ENCODE data around the gene TPST2.
A peak's percentile ranks its signal among the peaks of the same experiment; 100 is the strongest.

The TPST2 gene

DNA sequence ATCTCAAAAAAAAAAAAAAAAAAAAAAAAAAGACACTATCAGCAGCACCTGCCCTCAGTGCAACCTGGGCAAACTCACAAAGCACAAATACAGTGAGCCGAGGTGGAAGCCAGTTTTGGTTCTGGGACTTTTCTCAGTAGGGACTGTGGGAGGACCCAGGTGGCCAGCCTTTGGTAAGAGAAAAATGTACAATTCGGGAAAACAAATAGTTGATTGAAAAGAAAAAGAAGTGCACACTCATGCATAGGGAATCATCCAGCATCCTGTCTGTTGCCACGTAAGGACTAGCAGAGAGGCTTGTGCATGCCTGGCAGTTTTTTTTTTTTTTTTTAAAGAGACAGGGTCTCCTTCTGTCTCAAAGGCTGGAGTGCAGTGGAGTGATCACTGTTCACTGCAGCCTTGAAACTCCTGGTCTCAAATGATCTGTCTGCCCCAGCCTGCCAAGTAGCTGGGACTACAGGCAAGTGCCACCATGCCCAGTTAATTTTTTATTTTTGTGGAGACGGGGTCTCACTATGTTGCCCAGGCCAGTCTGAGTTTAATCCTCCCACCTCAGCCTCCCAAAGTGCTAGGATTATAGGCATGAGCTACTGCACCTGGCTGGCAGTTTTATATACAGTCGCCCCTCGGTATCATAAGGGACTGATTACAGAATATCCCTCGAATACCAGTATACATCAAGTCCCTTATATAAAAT is 36.7 kb downstream of the TPST2 start:
- DNase-seq (ENCODE audit: low spot score): peak; percentile 79

- DNase-seq (ENCODE audit: low spot score): no peak
These were observed 37.5 kb downstream of the TPST2 start for GRCh38 chr22:26552466-26552865.

- DNase-seq (ENCODE audit: low spot score): no peak
These were observed 38.4 kb downstream of the TPST2 start for GRCh38 chr22:26551568-26551967.

GRCh38 chr22:26550498-26551033 is 39.4 kb downstream of the TPST2 start:
- no peak for DNase-seq (ENCODE audit: low spot score)

GRCh38 chr22:26549902-26550497 is 39.9 kb downstream of the TPST2 start:
- DNase-seq (ENCODE audit: low spot score): no peak

DNA sequence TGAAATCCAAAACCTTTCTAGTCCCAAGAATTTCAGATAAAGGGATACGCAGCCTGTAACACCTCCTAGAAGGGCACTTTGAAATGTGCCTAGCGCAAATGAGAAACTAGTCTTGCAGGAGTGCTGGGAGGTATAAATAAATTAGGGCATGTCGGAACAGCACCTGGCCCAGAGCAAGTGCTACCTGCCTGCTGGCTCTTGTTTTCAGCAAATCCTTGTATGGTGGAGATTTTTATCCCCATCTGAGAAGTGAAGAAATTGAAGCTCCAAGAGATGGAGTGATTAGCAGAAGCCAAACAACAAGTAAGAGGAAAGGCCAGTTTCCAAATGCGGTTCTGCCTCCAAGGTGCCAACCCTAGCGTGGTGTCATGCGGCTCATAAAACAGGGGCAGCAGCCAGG is 40.9 kb downstream of the TPST2 start:
- DNase-seq (ENCODE audit: low spot score): no peak

- no peak for DNase-seq (ENCODE audit: low spot score)
These were observed 41.6 kb downstream of the TPST2 start for GRCh38 chr22:26548303-26548702.

DNA sequence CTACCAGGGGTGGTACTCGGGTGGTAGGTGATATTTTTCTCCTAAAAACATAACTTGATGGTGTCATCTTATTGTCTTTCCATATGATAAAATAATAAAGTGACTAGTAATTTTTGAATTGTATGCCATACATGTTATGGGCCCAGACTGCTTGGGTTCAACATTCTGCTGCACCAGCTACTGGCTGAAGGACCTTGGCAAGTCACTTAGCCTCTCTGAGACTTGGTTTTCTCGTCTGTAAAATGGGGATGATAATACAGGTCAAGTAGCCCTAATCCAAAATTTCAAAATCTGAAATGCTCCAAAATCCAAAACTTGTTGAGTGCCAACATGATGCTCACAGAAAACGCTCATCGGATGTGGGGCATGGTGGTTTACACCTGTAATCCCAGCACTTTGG is 42.1 kb downstream of the TPST2 start:
- no peak for DNase-seq (ENCODE audit: low spot score)

DNA sequence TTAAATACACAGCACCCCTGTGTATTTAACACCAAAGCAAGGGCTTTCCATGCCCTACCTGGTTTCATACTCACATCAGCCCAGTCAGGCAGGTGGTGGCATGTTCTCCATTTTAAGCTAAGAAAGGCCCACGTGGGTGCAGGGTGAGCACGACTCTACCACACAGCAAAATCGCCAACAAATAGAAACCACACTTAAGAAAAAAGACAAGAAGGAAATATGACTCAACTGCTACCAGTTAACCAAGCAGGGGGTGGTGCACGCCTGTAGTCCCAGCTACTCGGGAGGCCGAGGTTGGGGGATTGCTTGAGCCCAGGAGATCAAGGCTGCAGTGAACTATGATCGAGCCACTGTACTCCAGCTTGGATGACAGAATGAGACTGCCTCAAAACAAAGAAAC is 42.5 kb downstream of the TPST2 start:
- no peak for DNase-seq (ENCODE audit: low spot score)

GRCh38 chr22:26546282-26546681 is 43.6 kb downstream of the TPST2 start:
- no peak for DNase-seq (ENCODE audit: low spot score)

GRCh38 chr22:26545827-26546226 is 44.1 kb downstream of the TPST2 start:
- no peak for DNase-seq (ENCODE audit: low spot score)

GRCh38 chr22:26545385-26545784 is 44.5 kb downstream of the TPST2 start:
- DNase-seq (ENCODE audit: low spot score): no peak

DNA sequence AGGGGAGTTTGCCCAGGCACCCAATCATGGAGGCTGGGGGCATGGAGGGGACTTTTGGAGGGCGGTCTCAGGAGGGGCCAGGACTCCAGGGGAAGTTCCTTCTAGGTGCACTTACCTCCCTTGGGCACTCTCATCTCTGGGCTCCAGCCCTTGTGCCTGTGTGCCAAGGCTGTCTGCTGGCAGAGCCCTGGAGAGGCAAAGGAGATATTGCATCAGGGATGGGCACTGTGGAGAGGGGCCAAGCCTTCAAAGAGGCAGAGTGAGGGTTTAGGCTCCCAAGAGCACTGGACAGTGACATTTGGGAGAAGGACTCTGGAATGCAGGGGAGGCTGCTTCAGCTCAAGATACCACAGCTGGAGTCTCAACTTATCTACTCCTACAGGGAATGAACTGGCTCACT is 45.4 kb downstream of the TPST2 start:
- no peak for DNase-seq (ENCODE audit: low spot score)

DNA sequence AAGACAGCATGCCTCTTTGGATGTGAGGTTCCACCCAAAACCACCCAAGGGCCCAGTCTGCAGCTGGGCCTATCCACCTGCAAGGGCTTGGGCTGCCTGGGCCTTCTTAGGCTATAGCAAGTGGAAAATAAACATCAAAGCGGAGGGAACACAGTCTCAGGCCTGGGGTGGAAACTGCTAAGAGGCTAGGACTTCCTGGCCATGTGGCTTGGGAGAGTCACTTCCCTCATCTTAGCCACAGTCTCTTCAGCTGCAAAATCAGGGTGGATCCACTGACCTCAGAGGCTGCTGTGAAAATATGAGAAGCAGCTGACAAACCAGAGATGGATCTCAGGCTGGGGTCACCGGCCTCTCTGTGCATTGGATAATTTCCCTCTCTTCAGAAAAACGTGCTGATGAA is 47.1 kb downstream of the TPST2 start:
- no peak for DNase-seq (ENCODE audit: low spot score)

DNA sequence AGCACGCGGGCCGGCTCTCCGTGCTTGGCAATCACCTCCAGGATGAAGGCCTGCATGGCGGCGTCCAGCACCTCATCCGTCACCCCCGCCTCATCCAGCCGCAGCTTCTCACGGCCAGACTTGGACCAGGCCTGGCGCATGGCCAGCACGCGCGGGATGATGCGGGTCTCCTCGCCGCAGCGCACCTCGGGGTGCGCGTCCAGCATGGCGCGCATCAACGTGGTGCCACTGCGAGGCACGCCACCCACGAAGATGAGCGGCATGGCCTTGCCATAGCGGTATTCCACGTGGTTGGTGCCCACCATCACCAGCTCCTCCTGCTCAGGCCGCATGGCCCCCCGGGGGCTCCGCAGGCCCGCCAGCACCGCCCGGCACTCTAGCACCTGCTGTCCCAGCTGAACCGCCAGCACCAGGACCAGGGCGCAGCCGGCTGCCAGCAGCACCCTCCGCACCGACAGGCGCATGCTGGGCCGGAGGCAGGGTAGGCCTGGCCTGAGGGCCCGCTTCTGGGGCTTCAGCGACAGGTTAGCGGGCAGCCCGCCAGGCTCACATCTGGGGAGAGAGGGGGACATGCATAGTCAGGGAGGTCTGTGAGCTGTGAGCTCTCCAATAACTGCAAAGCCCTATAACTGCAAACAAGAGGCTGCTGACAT is 48.6 kb downstream of the TPST2 start:
- DNase-seq (ENCODE audit: low spot score): no peak

DNA sequence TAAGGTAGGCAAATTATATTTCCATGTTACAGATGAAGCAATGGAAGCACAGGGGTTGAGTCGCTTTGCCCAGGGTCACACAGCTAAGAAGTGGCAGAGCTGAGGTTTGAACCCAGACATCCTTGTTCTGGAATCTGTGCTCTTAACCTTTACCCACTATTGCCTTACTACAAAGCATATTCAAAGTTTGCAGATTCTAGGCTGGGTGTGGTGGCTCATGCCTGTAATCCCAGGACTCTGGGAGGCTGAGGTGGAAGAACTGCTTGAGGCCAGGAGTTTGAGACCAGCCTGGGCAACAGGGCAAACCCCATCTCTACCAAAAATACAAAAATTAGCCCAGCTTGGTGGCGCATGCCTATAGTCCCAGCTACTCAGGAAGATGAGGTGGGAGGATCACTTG is 49.8 kb downstream of the TPST2 start:
- DNase-seq (ENCODE audit: low spot score): no peak

- no peak for DNase-seq (ENCODE audit: low spot score)
These were observed 53.2 kb downstream of the TPST2 start for GRCh38 chr22:26536762-26537134.

DNA sequence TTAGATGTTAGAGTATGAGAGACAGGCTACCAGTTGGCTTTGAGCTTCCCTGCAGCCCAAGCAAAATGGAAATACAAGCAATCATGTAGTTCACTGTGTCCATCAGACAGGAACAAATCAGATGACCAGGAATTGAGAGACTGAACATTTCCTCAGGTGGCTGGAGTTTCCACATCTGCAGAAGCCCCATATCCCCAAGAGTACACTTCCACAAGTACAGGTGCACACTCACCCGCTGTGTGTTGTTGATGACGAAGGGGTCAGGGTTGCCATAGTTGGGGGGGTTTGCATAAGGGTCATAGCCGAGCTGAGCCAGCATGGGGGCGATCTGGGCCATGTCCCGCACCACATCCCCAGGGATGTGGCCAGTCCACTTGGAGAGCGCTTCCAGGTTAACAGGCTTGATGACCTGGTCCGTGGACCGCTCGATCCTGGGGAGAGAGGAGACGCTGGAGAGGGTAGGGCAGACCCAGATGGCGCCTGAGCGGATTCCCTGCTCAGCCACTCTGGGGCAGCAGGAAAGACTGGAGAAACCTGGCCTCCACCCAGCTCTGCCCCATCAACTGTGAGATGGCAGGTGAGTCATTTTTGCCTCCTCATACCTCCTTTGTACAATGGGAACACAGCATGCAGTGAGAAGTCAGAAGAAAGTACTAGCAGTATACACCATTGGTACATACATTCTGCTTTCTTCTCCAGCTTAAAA is 53.7 kb downstream of the TPST2 start:
- peak; percentile 39 for DNase-seq (ENCODE audit: low spot score)

- no peak for DNase-seq (ENCODE audit: low spot score)
These were observed 54.4 kb downstream of the TPST2 start for GRCh38 chr22:26535603-26535908.

DNA sequence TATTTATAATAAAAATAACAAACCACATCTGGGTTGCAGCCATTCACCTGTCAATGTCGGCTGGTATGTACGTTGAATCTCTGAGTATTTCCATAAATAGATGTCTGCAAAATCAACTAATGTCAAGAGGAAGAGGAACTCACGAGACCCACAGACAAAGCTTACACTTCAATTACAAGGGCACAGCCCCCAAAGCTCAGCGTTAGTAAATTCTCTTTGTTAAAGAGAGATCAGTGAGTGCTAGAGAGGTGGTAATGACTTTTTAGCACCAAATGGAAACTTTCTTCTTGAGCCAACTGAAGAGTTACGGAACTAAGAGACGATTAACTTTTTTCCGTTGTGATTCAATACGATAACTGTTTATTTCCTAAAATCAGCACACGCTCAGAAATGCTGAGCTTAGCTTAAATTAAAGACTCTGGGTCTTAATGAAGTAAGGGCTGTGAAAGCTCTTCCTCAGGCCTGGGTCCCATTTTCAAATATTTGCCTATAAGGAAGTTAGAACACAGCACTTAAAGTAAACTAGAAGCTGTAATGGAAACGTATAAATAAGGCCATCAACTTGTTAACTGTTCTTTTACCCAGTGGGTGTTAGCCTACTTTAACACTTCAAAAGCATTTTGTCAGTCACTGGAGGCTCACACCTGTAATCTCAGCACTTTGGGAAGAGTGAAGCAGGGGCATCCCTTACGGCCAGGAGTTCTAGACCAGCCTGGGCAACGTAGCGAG is 54.9 kb downstream of the TPST2 start:
- no peak for DNase-seq (ENCODE audit: low spot score)

- no peak for DNase-seq (ENCODE audit: low spot score)
These were observed 55.6 kb downstream of the TPST2 start for GRCh38 chr22:26534171-26534855.

DNA sequence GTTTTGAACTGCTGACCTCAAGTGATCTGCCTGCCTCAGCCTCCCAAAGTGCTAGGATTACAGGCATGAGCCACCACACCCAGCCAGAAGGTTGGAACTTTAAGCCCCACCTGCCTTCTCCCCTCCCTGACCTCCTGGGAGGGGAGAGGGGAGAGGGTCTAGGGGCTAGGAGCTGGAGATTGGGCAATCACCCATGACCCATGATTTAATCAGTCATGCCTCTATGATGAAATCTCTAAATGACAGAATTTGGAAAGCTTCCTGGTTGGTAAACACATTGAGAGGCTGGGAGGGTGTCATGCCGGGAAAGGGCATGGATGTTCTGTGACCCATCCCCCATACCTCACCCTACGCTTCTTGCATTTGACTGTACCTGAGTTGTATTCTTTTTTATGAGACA is 60.6 kb downstream of the TPST2 start:
- DNase-seq (ENCODE audit: low spot score): no peak
